Esophagus squamous epithelium (tissue), 5 donors: ENCODE results near the gene SLC39A5. TPM values are rescaled to one million over a fixed set of nuclear protein-coding genes. Genes with fewer than 3 reads are reported as not detected.
A peak's percentile ranks its signal among the peaks of the same experiment; 100 is the strongest.

Experiments
- DNase-seq: peaks from one replicate; lab custom pipeline; 2025; lab: John Stamatoyannopoulos, UW
- H3K27ac ChIP-seq, 4 donors: fragments of 200-600 bp; sonication (generic); one replicate each; pipeline ENCODE4 v1.5.1; 2016 to 2019; ENCODE audit warnings: mild to moderate bottlenecking in 1 of 4
- H3K27me3 ChIP-seq, 4 donors: fragments of 200-600 bp; sonication (generic); 1 replicate in 3 of 4; 2 replicates in 1 of 4; pipeline versions ENCODE4 v1.5.1 to v1.6.0; 2017 to 2021; ENCODE audit warnings: antibody characterized with exemption in 1 of 4
- H3K36me3 ChIP-seq, 3 donors: fragments of 200-600 bp; sonication (generic); one replicate each; pipeline ENCODE4 v1.5.1; 2016 to 2019
- H3K4me1 ChIP-seq, 3 donors: fragments of 200-600 bp; sonication (generic); one replicate each; pipeline ENCODE4 v1.5.1; 2017 to 2019
- H3K4me3 ChIP-seq, 4 donors: fragments of 200-600 bp; sonication (generic); 1 replicate in 3 of 4; 2 replicates in 1 of 4; pipeline ENCODE4 v1.5.1; 2016 to 2019; ENCODE audit warnings: mild to moderate bottlenecking in 2 of 4, moderate library complexity in 1 of 4
- H3K9me3 ChIP-seq, 3 donors: fragments of 200-600 bp; sonication (generic); one replicate each; pipeline ENCODE4 v1.5.1; 2016 to 2019
- CTCF ChIP-seq, 6 experiments: fragments of 450-650 bp in 4 of 6; fragments of 200-600 bp in 2 of 6; sonication (generic) in 2 of 6; IDR thresholded peaks; one replicate each; pipeline ENCODE4 v1.5.1; 2016 to 2019; ENCODE audit warnings: antibody characterized with exemption in 6 of 6, mild to moderate bottlenecking in 4 of 6, moderate library complexity in 4 of 6
- POLR2A ChIP-seq, 4 donors: fragments of 450-650 bp; IDR thresholded peaks; one replicate each; pipeline ENCODE4 v1.6.1; 2017; ENCODE audit warnings: antibody characterized with exemption in 4 of 4, mild to moderate bottlenecking in 4 of 4, moderate library complexity in 3 of 4
- WGBS, 2 donors: methylation state at CpG; one replicate each; pipeline ENCODE4 v1.1.5; 2018; 5-methylcytosine and 5-hydroxymethylcytosine counted together
- intact Hi-C: fragments of 100-400 bp; cut with DNase I; formaldehyde crosslinking; loops from one replicate; pipeline ENCODE4 v1.15.0; 2022
- total RNA-seq, 4 donors: library from RNA; depleted of rRNA; stranded (reverse); fragments of >200 nt; gene quantifications; one replicate each; pipeline ENCODE4 v1.1.0, GENCODE V29; 2016
- donor health status: DM: yes; HTN: yes; CAD: no.

Gene SLC39A5
- total RNA-seq, 4 donors from 2014 or later, result 1.1 TPM; not detected in 3

GRCh38 chr12:56202838-56203237 lies 27.0 kb upstream of the SLC39A5 start:
- no peak for DNase-seq
- 58 to 68% methylated on average over 2 of the region's 2 CpGs for WGBS, 2 donors
- Histone ChIP-seq H3K9me3 (no peaks in the 10 kb centered on the region), H3K4me3 (no peak overlapping the region), H3K36me3 (peaks cover 10 to 40% (median 12%) of the 10 kb centered on the region in 3 donors), H3K4me1 (peaks cover 0 to 5% (median 0%) of the 10 kb centered on the region in 3 donors), H3K27me3 (no peaks in the 10 kb centered on the region), H3K27ac (no peak overlapping the region)
- intact Hi-C loops, result no loop called here
- TF ChIP-seq POLR2A (IDR thresholded peaks at IDR 0.05) (no peak), CTCF (IDR thresholded peaks at IDR 0.05) (no peak)

- no peak for DNase-seq
- TF ChIP-seq POLR2A (IDR thresholded peaks at IDR 0.05), result no peak
- TF ChIP-seq CTCF (IDR thresholded peaks at IDR 0.05), result no peak
- H3K36me3 ChIP-seq, result peaks cover 12 to 55% (median 19%) of the 10 kb centered on the region in 3 donors
These were observed 25.6 kb upstream of the SLC39A5 start for GRCh38 chr12:56204275-56204674.

GRCh38 chr12:56205445-56205844 lies 24.4 kb upstream of the SLC39A5 start:
- TF ChIP-seq CTCF (IDR thresholded peaks at IDR 0.05) (peak in 1 of 6 experiments; percentile 4), POLR2A (IDR thresholded peaks at IDR 0.05) (no peak)
- Histone ChIP-seq H3K27me3 (no peaks in the 10 kb centered on the region), H3K4me3 (no peak overlapping the region), H3K27ac (no peak overlapping the region), H3K9me3 (no peaks in the 10 kb centered on the region), H3K4me1 (peaks cover 0 to 5% (median 0%) of the 10 kb centered on the region in 3 donors), H3K36me3 (peaks cover 21 to 66% (median 29%) of the 10 kb centered on the region in 3 donors)
- intact Hi-C loops, result no loop called here
- no peak for DNase-seq

More at GRCh38 chr12:56204275-56204674, 25.6 kb upstream of the SLC39A5 start:
- no peaks in the 10 kb centered on the region for H3K9me3 ChIP-seq
- H3K27me3 ChIP-seq, result no peaks in the 10 kb centered on the region
- peaks cover 0 to 5% (median 0%) of the 10 kb centered on the region in 3 donors for H3K4me1 ChIP-seq
- H3K4me3 ChIP-seq, result no peak overlapping the region
- no peak overlapping the region for H3K27ac ChIP-seq
- intact Hi-C loops, result no loop called here

GRCh38 chr12:56206452-56207166 lies 23.2 kb upstream of the SLC39A5 start:
- Histone ChIP-seq H3K4me3 (no peak overlapping the region), H3K9me3 (no peaks in the 10 kb centered on the region), H3K4me1 (peaks cover 0 to 5% (median 0%) of the 10 kb centered on the region in 3 donors), H3K27me3 (no peaks in the 10 kb centered on the region), H3K36me3 (peaks cover 21 to 78% (median 39%) of the 10 kb centered on the region in 3 donors), H3K27ac (no peak overlapping the region)
- 57 to 65% methylated on average over 6 to 14 of the region's 14 CpGs for WGBS, 2 donors
- TF ChIP-seq CTCF (IDR thresholded peaks at IDR 0.05) (peak in 5 of 6 experiments; percentile 39 to 66 (median 54)), POLR2A (IDR thresholded peaks at IDR 0.05) (no peak)
- DNase-seq, result no peak
- intact Hi-C loops, result no loop called here

- 90 to 91% methylated on average over 2 to 6 of the region's 6 CpGs for WGBS, 2 donors
- H3K27me3 ChIP-seq, result no peaks in the 10 kb centered on the region
- no peak for DNase-seq
- intact Hi-C loops, result no loop called here
- no peak overlapping the region for H3K4me3 ChIP-seq
- peaks cover 0 to 5% (median 0%) of the 10 kb centered on the region in 3 donors for H3K4me1 ChIP-seq
- TF ChIP-seq CTCF (IDR thresholded peaks at IDR 0.05) (no peak), POLR2A (IDR thresholded peaks at IDR 0.05) (no peak)
- no peak overlapping the region for H3K27ac ChIP-seq
- H3K9me3 ChIP-seq, result no peaks in the 10 kb centered on the region
- H3K36me3 ChIP-seq, result peaks cover 28 to 92% (median 53%) of the 10 kb centered on the region in 3 donors
These were observed 21.8 kb upstream of the SLC39A5 start for GRCh38 chr12:56208006-56208405.
